ENCODE results near the gene CTDSP1.

CTDSP1 gene

DNA sequence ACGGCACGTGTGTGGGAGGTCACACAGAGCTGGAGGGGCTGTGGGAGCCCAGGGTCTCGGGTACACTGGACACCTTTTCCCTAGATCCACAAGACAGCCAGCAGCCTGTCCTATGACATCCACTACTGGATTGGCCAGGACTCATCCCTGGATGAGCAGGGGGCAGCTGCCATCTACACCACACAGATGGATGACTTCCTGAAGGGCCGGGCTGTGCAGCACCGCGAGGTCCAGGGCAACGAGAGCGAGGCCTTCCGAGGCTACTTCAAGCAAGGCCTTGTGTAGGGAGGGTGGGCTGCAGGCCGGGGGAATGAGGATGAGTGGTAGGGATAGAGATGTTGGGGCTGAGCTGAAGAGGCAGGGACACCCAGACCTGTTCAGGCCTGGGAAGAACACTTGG lies 25.9 kb downstream of the CTDSP1 start:
- DNase-seq (ENCODE audit: low read depth): no peak

DNA sequence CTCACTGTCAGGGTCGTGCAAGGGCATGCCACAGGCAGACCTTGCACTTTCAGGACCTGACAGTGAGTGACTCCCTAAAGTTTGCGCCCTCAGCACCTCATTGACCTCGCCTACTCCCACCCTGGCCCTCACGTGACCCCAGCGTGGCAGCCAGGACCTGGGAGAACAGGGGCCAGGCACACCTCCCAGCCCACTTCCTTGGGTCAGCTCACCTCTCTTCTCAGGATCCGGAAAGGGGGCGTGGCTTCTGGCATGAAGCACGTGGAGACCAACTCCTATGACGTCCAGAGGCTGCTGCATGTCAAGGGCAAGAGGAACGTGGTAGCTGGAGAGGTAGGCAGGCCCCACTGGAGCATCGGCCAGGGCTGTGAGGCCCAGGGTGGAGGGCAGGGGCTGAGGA lies 28.1 kb downstream of the CTDSP1 start:
- DNase-seq (ENCODE audit: low read depth): no peak

DNA sequence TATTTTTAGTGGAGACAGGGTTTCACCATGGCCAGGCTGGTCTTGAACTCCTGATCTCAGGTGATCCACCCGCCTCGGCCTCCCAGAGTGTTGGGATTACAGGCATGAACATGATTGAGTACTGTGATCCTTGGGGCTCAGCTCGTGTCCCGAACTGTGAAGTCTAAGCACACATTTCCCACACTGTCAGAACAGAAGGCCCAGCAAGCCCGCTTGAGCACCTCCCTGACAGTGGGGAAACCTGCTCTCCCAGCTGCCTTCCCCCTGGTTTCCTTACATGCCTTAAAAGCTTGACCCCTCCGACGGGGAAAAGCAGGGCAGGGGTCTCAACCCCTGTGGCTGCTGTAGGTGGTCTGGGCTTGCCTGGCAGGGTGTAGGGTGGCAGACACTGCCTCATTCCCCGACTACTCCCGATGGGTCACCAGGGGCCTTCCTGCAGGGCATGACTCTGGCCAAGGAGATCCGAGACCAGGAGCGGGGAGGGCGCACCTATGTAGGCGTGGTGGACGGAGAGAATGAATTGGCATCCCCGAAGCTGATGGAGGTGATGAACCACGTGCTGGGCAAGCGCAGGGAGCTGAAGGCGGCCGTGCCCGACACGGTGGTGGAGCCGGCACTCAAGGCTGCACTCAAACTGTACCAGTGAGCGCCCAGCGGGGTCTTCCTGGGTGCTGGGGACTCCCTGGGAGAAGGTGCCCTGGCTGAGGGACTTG lies 29.3 kb downstream of the CTDSP1 start:
- no peak for DNase-seq (ENCODE audit: low read depth)

DNA sequence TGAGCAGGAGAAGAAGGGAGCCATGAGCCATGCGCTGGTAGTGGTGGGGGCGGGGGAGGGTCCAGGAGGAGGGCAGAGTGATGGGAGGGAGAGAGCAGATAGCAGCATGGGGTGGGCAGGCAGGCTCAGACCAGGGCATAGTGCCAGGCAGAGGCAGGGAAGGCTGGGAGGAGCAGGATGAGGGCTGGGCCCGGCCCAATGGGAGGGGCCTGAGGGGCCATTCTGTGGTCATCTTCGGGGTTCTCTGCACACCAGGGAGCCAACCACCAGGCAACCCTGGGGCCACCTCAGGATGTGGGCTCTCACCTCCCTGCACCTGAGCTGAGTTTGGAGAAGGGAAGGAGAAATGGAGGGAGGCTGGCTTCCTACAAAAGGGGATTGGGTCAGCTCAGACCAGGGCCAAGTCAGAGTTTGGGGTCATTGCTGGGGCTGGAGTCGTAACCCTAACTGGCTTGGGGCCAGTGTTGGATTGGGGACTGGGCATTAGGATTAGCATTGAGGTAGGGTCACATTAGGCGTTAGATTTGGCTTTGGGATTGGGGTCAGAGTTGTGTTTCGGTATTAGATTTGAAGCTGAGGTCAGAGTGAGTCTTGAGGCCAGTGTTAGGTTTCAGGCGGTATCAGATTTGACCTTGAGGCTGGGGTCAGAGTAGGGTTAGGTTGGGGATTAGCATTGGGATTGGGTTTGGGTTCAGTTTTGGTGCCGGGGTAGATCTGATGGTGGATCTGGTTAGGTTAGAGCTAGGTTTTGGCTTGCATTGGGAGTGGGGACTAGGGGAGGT lies 30.4 kb downstream of the CTDSP1 start:
- DNase-seq (ENCODE audit: low read depth): no peak

DNA sequence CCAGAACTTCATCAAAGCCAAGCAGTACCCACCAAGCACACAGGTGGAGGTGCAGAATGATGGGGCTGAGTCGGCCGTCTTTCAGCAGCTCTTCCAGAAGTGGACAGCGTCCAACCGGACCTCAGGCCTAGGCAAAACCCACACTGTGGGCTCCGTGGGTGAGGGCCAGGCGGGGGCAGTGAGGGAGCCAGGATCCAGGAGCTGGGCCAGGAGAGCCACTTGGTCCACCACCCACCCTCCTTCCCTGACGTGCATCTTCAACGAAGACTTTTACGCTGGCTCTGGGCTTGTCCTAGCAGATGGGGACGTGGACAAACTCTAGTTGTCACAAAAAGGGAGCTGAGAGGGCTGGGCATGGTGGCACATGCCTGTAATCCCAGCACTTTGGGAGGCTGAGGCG lies 31.1 kb downstream of the CTDSP1 start:
- DNase-seq (ENCODE audit: low read depth): no peak

DNA sequence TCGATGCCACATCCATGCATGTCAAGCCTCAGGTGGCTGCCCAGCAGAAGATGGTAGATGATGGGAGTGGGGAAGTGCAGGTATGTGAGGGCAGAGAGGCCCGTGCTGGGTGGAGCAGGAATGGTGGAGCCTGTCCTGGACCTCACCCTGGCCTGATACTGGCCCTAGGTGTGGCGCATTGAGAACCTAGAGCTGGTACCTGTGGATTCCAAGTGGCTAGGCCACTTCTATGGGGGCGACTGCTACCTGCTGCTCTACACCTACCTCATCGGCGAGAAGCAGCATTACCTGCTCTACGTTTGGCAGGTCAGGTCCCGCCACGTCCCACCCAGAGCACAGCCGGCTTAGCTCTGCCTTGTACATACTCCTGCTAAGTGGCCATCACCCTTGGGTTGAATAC lies 32.2 kb downstream of the CTDSP1 start:
- no peak for DNase-seq (ENCODE audit: low read depth)

DNA sequence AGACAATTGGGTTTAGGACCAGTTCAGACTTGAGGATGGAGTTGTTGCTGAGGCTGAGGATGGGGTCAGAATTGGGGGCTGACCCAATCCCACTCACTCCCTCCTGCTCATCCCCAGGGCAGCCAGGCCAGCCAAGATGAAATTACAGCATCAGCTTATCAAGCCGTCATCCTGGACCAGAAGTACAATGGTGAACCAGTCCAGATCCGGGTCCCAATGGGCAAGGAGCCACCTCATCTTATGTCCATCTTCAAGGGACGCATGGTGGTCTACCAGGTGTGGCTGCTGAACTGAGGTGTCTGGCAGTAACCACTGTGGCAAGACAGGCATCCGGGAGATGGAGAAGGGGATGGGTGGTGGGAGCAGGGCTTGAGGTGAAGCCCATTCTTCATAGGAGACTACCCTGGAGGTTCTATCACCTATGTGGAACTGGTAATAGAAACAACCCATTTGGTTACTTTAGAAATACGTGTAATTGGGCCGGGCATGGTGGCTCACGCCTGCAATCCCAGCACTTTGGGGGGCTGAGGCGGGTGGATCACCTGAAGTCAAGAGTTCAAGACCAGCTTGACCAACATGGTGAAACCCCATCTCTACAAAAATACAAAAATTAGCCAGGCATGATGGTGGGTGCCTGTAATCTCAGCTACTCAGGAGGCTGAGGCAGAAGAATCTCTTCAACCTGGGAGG lies 33.2 kb downstream of the CTDSP1 start:
- DNase-seq (ENCODE audit: low read depth): no peak

DNA sequence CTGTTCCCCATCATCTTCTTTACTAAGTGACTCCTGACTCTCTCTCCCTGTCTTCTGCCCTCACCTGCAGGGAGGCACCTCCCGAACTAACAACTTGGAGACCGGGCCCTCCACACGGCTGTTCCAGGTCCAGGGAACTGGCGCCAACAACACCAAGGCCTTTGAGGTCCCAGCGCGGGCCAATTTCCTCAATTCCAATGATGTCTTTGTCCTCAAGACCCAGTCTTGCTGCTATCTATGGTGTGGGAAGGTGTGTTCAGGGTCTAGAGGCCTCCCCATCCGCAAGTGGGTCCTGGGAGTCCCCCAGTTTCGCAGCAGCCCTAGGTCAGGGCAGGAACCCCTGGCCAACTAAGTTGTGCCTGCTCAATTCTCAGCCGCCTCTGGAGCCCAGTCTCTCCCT lies 34.8 kb downstream of the CTDSP1 start:
- DNase-seq (ENCODE audit: low read depth): no peak

DNA sequence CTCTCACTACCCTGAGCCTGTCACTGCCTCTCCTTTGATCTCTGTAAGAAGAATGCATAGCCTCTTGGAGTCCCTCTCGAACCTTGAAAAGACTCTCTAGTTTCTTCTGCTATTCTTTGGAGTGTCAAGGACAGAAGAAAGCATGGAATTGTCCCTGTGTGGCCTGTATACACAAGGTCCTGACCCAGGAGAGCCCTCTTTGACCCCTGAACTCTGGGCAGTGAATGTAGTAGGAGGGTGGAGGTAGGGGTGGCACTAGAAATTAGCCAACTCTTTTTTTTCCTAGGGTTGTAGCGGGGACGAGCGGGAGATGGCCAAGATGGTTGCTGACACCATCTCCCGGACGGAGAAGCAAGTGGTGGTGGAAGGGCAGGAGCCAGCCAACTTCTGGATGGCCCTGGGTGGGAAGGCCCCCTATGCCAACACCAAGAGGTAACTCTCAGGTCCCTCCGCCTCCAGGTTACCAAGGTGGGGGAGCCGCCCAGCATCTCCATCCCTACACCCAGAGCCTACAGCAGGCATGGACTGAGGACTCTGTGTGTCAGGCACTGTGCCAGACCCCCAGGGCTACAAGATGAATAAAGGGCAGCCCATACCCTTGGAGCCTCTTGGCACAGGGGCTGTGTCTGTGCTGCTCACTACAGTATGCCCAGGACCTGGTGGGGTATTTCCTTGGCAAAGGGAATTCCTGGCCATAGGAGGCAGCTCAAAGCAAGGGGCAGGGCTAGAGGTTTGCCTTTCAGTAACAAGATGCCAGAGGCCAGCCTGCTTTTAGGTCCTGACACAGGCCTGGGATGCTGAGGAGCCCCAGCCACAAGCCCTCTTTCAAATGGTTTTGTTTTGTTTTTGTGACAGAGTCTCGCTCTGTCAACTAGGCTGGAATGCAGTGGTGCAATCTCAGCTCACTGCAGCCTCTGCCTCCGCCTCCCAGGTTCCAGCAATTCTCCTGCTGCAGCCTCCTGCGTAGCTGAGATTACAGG lies 35.6 kb downstream of the CTDSP1 start:
- no peak for DNase-seq (ENCODE audit: low read depth)

DNA sequence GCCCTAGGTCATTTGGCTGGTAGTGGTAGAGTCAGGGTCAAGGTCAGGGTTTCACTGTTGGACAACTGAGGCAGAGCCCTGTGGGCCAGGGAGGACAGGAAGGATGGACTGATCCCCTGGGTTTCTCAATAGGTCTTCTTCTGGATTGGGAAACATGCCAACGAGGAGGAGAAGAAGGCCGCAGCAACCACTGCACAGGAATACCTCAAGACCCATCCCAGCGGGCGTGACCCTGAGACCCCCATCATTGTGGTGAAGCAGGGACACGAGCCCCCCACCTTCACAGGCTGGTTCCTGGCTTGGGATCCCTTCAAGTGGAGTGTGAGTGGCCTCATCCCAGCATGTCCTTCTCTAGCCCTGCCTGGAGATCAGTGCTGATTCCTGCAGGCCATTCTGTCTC lies 37.3 kb downstream of the CTDSP1 start:
- DNase-seq (ENCODE audit: low read depth): no peak

DNA sequence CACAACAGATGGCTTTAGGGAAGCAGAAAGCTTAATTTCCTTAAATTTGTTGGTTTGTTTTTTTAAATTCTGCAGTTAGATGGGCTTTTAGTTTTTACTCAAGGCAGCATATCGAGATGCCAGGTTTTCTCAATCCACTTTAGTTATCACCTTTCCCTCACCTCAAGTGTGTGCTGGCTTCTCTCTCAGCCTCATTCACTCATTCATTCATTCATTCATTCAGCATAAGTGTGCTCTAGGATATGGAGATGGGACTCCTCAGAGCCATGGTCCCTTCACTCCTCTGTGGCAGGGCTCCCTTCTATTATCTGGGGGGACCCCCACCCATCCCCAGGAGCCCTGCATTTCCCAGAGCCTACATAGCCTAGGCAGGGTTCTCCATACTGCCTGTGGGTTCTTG lies 38.3 kb downstream of the CTDSP1 start:
- DNase-seq (ENCODE audit: low read depth): no peak

DNA sequence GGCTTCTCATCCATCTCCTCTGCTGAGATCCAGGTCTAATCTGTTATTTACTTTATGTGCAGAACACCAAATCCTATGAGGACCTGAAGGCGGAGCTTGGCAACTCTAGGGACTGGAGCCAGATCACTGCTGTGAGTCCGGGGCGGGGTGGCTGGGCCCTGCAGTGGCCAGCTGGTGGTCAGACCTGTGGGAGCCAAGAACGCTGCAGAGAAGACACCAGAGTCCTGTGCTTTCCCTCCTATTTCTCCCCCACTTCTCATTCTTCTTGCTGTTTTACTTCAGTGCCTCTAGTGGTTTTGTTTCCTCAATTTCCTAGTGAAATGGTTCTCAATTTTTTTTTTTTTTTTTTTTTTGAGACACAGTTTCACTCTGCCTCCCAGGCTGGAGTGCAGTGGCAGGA lies 38.9 kb downstream of the CTDSP1 start:
- no peak for DNase-seq (ENCODE audit: low read depth)

DNA sequence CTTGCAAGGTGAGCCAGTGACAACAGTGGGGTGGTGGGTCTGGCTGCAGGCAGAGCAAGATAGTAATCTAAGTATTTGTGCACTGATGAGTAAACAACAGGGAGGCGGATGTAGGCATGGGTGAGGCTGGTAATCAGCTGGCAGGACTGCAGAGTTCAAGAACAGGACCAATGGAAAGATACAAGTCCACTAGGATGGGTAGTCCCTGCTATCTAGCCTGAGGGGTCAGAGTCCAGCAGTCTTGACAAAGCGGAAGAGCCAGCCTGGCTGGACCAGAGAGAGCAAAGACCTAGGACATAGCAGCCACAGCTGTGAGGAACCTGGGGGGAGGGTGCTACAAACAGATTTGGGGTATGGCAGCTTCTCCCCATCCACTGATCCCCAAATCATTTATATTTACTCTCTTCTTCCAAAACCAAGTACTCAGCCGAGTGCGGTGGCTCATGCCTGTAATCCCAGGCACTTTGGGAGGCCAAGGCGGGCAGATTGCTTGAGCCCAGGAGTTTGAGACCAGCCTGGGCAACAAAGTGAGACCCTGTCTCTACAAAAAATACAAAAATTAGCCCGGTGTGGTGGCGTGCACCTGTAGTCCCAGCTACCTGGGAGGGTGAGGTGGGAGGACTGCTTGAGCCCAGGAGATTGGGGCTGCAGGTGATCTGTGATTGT lies 45.2 kb downstream of the CTDSP1 start:
- no peak for DNase-seq (ENCODE audit: low read depth)

DNA sequence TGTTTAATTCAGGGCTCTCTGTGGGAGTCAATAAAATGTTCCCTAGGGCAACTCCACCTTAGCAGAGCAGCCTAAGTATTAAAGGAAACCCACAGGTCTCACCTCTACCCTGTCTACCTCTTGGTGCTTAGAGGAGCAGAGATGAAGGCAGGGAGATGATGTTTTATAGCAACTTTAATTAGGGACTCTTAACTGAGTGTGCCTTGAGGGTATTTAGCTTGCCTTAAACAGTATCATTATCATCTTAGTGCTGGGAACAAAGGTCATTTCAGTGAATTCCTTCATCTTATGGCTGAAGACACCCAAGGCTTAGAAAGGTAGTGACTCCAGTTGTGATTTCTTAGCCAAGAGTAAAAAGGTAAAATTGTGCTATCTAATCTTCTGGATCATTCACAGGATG lies 45.9 kb downstream of the CTDSP1 start:
- no peak for DNase-seq (ENCODE audit: low read depth)

DNA sequence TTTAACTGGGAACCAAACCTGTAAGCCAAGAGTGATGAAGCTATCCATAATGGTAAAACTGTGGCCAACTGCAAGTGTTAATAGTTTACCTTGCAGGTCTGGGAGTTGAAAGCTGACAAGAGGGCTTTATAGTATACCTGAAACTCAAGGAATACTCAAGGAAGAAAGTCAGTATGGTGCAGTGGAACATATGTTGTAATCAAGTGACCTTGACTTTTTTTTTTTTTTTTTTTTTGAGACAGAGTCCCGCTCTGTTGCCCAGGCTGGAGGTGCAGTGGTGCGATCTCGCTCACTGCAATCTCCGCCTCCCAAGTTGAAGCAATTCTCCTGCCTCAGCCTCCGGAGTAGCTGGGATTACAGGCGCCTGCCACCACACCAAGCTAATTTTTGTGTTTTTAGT lies 46.9 kb downstream of the CTDSP1 start:
- no peak for DNase-seq (ENCODE audit: low read depth)

DNA sequence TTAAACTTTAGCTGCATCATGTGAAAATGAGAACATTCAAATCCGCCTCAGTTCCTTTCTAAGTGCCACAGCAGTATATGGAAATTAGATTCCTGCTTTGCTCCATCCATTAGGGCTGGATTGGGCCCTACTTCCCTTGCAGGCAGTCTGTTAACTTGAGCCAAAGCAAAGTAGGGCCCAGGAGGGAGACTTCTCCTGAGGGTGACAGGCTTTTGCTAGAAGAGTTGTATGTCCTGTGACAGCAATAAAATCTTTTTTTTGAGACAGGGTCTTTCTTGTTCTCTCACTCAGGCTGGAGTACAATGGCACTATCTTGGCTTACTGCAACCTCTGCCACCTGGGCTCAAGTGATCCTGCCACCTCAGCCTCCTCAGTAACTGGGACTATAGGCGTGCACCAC lies 47.4 kb downstream of the CTDSP1 start:
- no peak for DNase-seq (ENCODE audit: low read depth)

DNA sequence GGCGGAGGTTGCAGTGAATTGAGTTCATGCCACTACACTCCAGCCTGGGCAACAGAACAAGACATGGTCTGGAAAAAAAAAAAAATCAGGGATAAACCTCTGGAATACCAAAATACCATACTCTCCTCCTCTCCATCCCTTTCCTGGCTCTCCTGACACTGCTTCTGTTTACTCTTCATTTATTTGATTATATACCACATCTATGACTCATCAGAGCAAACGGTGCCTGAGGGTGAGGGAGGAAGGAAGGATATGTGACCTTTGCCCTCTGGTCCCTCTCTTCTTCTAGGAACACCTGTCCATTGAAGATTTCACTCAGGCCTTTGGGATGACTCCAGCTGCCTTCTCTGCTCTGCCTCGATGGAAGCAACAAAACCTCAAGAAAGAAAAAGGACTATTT lies 49.3 kb downstream of the CTDSP1 start:
- DNase-seq (ENCODE audit: low read depth): peak; percentile 82

DNA sequence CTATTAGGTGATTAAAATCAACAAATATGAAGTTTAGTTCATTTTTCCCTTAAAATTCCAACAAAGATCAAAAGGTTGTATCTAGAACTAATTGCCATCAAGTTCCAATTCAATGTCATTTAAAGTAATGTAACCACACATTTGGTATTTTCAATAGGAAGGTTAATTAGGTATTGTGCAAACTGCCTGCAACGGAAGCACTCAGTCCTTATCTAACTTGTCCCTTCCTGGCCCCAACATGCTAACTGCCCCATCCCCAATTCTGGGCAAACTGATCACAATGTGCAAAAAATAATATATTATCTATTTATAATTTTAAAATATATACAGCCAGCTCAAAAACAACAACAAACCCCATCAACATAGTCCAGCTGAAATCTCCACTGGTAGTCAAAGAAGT lies 52.4 kb downstream of the CTDSP1 start:
- no peak for DNase-seq (ENCODE audit: low read depth)
